Limb (tissue), 2 donors: Measurements from ENCODE around the gene AP5Z1.

ENCODE experiments used
- DNase-seq, 2 donors: peaks; one replicate each; pipeline ENCODE4 v3.0.0-alpha.2; 2016; ENCODE audit errors: extremely low spot score in 2 of 2

The AP5Z1 gene

GRCh38 chr7:4837803-4838625 lies 62.6 kb downstream of the AP5Z1 start:
- DNase-seq = no peak

GRCh38 chr7:4838626-4839334 lies 63.4 kb downstream of the AP5Z1 start:
- DNase-seq = no peak

GRCh38 chr7:4840079-4840501 lies 64.7 kb downstream of the AP5Z1 start:
- no peak for DNase-seq
